NCI-H82 treated with DMSO at 0.1 percent for 48 hours (cell line): ENCODE results near the gene ADGRF1.
"Not testable (repeated sequence)": the region's sequence is repeated elsewhere in the genome, so short reads cannot be mapped to it uniquely, and the experiment has no call there.

Experiments used
- DNase-seq: peaks from one replicate; lab custom pipeline; 2025; ENCODE audit not compliant: unreplicated experiment; lab: John Stamatoyannopoulos, UW

The ADGRF1 gene

GRCh38 chr6:47023573-47023972 lies 18.6 kb downstream of the ADGRF1 start:
- DNase-seq = no peak

- DNase-seq = no peak
Observed at GRCh38 chr6:47022191-47022590, 19.9 kb downstream of the ADGRF1 start.

GRCh38 chr6:47019941-47020340 lies 22.2 kb downstream of the ADGRF1 start:
- DNase-seq = no peak

- no peak for DNase-seq
Observed at GRCh38 chr6:47016909-47017308, 25.2 kb downstream of the ADGRF1 start.

- no peak for DNase-seq
Observed at GRCh38 chr6:47016261-47016660, 25.9 kb downstream of the ADGRF1 start.

GRCh38 chr6:47014401-47014800 lies 27.7 kb downstream of the ADGRF1 start:
- no peak for DNase-seq

- no peak for DNase-seq
Observed at GRCh38 chr6:47009583-47009982, 32.5 kb downstream of the ADGRF1 start.

GRCh38 chr6:47008397-47008763 lies 33.8 kb downstream of the ADGRF1 start:
- no peak for DNase-seq

- no peak for DNase-seq
Observed at GRCh38 chr6:47007657-47008396, 34.3 kb downstream of the ADGRF1 start.

- DNase-seq = no peak
Observed at GRCh38 chr6:47005486-47005885, 36.6 kb downstream of the ADGRF1 start.

GRCh38 chr6:47004463-47004862 lies 37.7 kb downstream of the ADGRF1 start:
- DNase-seq = no peak

- DNase-seq = no peak
Observed at GRCh38 chr6:47000842-47001241, 41.3 kb downstream of the ADGRF1 start.

- no peak for DNase-seq
Observed at GRCh38 chr6:46998436-46999017, 43.6 kb downstream of the ADGRF1 start.

GRCh38 chr6:46997646-46998045 lies 44.5 kb downstream of the ADGRF1 start:
- DNase-seq = no peak

- no peak for DNase-seq
Observed at GRCh38 chr6:46996860-46997641, 45.1 kb downstream of the ADGRF1 start.

- DNase-seq = no peak
Observed at GRCh38 chr6:46994933-46995332, 47.2 kb downstream of the ADGRF1 start.

- no peak for DNase-seq
Observed at GRCh38 chr6:46993846-46994245, 48.3 kb downstream of the ADGRF1 start.

- DNase-seq = not testable (repeated sequence)
Observed at GRCh38 chr6:46992391-46992790, 49.7 kb downstream of the ADGRF1 start.

GRCh38 chr6:46990818-46991510 lies 51.2 kb downstream of the ADGRF1 start:
- peak; percentile 17 for DNase-seq

GRCh38 chr6:46990031-46990644 lies 52.0 kb downstream of the ADGRF1 start:
- DNase-seq = no peak

GRCh38 chr6:46989398-46989797 lies 52.7 kb downstream of the ADGRF1 start:
- DNase-seq = no peak
